CD4-positive, alpha-beta T cell treated with Interleukin-6 at 100 ng/mL for 8 hours (primary cell): Measurements from ENCODE around the gene MESP2.
"Not testable (repeated sequence)": the region's sequence is repeated elsewhere in the genome, so short reads cannot be mapped to it uniquely, and the experiment has no call there.

Source experiments
- DNase-seq: peaks from one replicate; pipeline ENCODE4 v3.0.0-alpha.2; 2020; ENCODE audit warnings: mixed read lengths, low spot score

The MESP2 gene

GRCh38 chr15:89781891-89782618 lies 5.9 kb downstream of the MESP2 start:
- DNase-seq, result no peak

- not testable (repeated sequence) for DNase-seq
Observed at GRCh38 chr15:89782619-89782950, 6.5 kb downstream of the MESP2 start.

GRCh38 chr15:89783111-89783860 lies 7.2 kb downstream of the MESP2 start:
- DNase-seq, result no peak

GRCh38 chr15:89783861-89784685 lies 7.9 kb downstream of the MESP2 start:
- DNase-seq, result no peak

- no peak for DNase-seq
Observed at GRCh38 chr15:89784686-89784960, 8.5 kb downstream of the MESP2 start.

- no peak for DNase-seq
Observed at GRCh38 chr15:89785064-89785773, 9.1 kb downstream of the MESP2 start.

- DNase-seq, result no peak
Observed at GRCh38 chr15:89785774-89786140, 9.6 kb downstream of the MESP2 start.

GRCh38 chr15:89787944-89788343 lies 11.8 kb downstream of the MESP2 start:
- DNase-seq, result no peak

GRCh38 chr15:89788585-89788984 lies 12.5 kb downstream of the MESP2 start:
- DNase-seq, result not testable (repeated sequence)

GRCh38 chr15:89790206-89790605 lies 14.1 kb downstream of the MESP2 start:
- no peak for DNase-seq

GRCh38 chr15:89790661-89791060 lies 14.5 kb downstream of the MESP2 start:
- no peak for DNase-seq

- no peak for DNase-seq
Observed at GRCh38 chr15:89792106-89792805, 16.1 kb downstream of the MESP2 start.

- DNase-seq, result no peak
Observed at GRCh38 chr15:89794627-89795241, 18.6 kb downstream of the MESP2 start.

GRCh38 chr15:89795996-89796395 lies 19.9 kb downstream of the MESP2 start:
- no peak for DNase-seq

- DNase-seq, result no peak
Observed at GRCh38 chr15:89797678-89798201, 21.6 kb downstream of the MESP2 start.

GRCh38 chr15:89799011-89799911 lies 23.1 kb downstream of the MESP2 start:
- DNase-seq, result no peak

GRCh38 chr15:89799918-89800498 lies 23.9 kb downstream of the MESP2 start:
- DNase-seq, result no peak

GRCh38 chr15:89801471-89802195 lies 25.5 kb downstream of the MESP2 start:
- DNase-seq, result no peak
